COR-L47 (cell line): ENCODE data around the gene ASCL4.
"Not testable (repeated sequence)": the region's sequence is repeated elsewhere in the genome, so short reads cannot be mapped to it uniquely, and the experiment has no call there.

Experiments
- DNase-seq: peaks from one replicate; lab custom pipeline; 2025; lab: John Stamatoyannopoulos, UW

The ASCL4 gene

GRCh38 chr12:107774349-107775029 is at the start of gene ASCL4:
Gene ASCL4, plus strand, starts transcription at chr12:107774704. Its CDS starts 515 bp downstream, at chr12:107775219.
- no peak for DNase-seq

GRCh38 chr12:107727327-107727726 is 47.2 kb upstream of the ASCL4 start:
- DNase-seq, result not testable (repeated sequence)

- not testable (repeated sequence) for DNase-seq
These were observed 46.8 kb upstream of the ASCL4 start for GRCh38 chr12:107727742-107728141.

- DNase-seq, result no peak
These were observed 43.7 kb upstream of the ASCL4 start for GRCh38 chr12:107730618-107731341.

- DNase-seq, result no peak
These were observed 43.1 kb upstream of the ASCL4 start for GRCh38 chr12:107731366-107731765.

- no peak for DNase-seq
These were observed 42.1 kb upstream of the ASCL4 start for GRCh38 chr12:107732365-107732764.

- DNase-seq, result no peak
These were observed 40.4 kb upstream of the ASCL4 start for GRCh38 chr12:107734139-107734538.

- no peak for DNase-seq
These were observed 38.7 kb upstream of the ASCL4 start for GRCh38 chr12:107735763-107736162.

- DNase-seq, result no peak
These were observed 37.6 kb upstream of the ASCL4 start for GRCh38 chr12:107736914-107737313.

GRCh38 chr12:107748472-107748871 is 26.0 kb upstream of the ASCL4 start:
- no peak for DNase-seq

GRCh38 chr12:107749083-107749482 is 25.4 kb upstream of the ASCL4 start:
- DNase-seq, result no peak

GRCh38 chr12:107759410-107759809 is 15.1 kb upstream of the ASCL4 start:
- DNase-seq, result peak; percentile 44

GRCh38 chr12:107760207-107760808 is 14.2 kb upstream of the ASCL4 start:
- no peak for DNase-seq

- peak; percentile 95 for DNase-seq
These were observed 13.5 kb upstream of the ASCL4 start, which contains the start of gene PRDM4 for GRCh38 chr12:107760809-107761501. Gene PRDM4, minus strand, starts transcription at chr12:107761137. Its CDS starts 622 bp downstream, at chr12:107760515.

GRCh38 chr12:107761502-107761904 is 13.0 kb upstream of the ASCL4 start:
- no peak for DNase-seq

GRCh38 chr12:107762874-107763273 is 11.6 kb upstream of the ASCL4 start:
- DNase-seq, result no peak

GRCh38 chr12:107764626-107765025 is 9.9 kb upstream of the ASCL4 start:
- DNase-seq, result no peak

GRCh38 chr12:107765316-107765715 is 9.2 kb upstream of the ASCL4 start:
- no peak for DNase-seq

GRCh38 chr12:107767466-107767865 is 7.0 kb upstream of the ASCL4 start:
- no peak for DNase-seq

- DNase-seq, result no peak
These were observed 703 bp downstream of the ASCL4 start for GRCh38 chr12:107775093-107775721.

GRCh38 chr12:107776171-107776570 is 1.7 kb downstream of the ASCL4 start:
- DNase-seq, result no peak
